ENCODE results near the gene APOBEC3G. TPM values are rescaled to one million over a fixed set of nuclear protein-coding genes. Genes with fewer than 3 reads are reported as not detected.
"Not testable (repeated sequence)": the region's sequence is repeated elsewhere in the genome, so short reads cannot be mapped to it uniquely, and the experiment has no call there.

APOBEC3G gene
- total RNA-seq = 10 to 100 TPM in 1 of 4 donors, 1 to 10 TPM in 2, not detected in 1; 7.1 to 11.6 (median 9.4) TPM

DNA sequence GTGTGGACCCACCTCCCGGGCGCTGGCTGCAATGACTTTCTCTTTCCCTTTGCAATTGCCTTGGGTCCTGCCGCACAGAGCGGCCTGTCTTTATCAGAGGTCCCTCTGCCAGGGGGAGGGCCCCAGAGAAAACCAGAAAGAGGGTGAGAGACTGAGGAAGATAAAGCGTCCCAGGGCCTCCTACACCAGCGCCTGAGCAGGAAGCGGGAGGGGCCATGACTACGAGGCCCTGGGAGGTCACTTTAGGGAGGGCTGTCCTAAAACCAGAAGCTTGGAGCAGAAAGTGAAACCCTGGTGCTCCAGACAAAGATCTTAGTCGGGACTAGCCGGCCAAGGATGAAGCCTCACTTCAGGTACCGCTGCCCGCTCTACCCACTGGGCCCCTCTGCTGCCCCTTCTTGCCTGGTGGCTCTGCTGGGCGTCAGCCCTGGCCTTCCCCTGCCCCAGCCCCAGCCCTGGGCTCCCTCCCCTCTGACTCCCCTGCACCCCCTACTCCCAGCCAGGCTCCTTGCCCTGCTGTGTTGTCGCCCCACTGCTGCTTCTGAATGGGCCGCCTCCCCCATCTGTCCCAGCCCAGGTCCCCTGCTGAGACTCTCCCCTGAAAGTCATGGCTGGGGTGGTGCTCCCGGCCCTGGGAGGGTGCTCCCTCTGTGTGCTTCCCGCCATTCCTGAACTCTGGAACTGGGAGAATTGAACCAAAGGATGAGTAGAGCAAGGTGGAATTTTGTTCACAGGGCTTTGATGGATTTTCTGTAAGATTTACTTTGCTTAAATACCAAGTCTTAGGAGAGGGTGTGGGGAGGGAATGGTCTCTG, at the start of gene APOBEC3G:
Gene APOBEC3G, plus strand, starts transcription at position 250 of the 815 bp plus-strand sequence. Its CDS starts 87 bp downstream, at position 337.
- H3K9me3 ChIP-seq; H3K36me3 ChIP-seq; H3K27me3 ChIP-seq; intact Hi-C loops (cut with DNase I; ENCODE audit: low total_unique reads); in situ Hi-C loops (cut with MboI; ENCODE audit: low pct_ligation_motif_present in 1 of 4, low pct_unique_long_range_greater_than_20kb in 1 of 4, low sequenced_read_pairs in 3 of 4): not testable (repeated sequence)
- Histone ChIP-seq H3K27ac (peak within 1 kb of the TSS; percentile 74 to 92 (median 82)), H3K4me3 (peak within 1 kb of the TSS; percentile 23 to 59 (median 46)), H3K4me1 (peaks cover 6 to 12% (median 12%) of the 10 kb centered on the region in 4 donors)
- WGBS, 2 donors (ENCODE audit: low coverage in 1 of 2) = 14% methylated on average over 13 of the region's 17 CpGs; no CpG with 5 or more reads in 1 of the 2 donors
- TF ChIP-seq POLR2A (IDR thresholded peaks at IDR 0.05) = peak; percentile 43
- DNase-seq = peak; percentile 52

DNA sequence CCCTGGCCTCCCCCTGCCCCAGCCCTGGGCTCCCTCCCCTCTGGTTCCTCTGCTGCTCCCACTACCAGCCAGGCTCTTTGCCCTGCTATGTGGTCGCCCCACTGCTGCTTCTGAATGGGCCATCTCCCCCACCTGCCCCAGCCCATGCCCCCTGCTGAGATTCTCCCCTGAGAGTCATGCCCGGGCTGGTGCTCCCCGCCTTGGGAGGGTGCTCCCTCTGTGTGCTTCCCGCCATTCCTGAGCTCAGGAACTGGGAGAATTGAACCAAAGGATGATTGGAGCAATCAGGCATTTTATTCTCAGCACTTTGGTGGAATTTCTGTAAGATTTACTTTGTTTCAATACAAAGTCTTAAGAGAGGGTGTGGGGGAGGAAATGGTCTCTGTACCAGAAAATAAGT, 49.4 kb upstream of the APOBEC3G start:
- Histone ChIP-seq H3K27me3 (no peaks in the 10 kb centered on the region), H3K36me3 (no peaks in the 10 kb centered on the region), H3K4me1 (no peaks in the 10 kb centered on the region), H3K27ac (no peak overlapping the region), H3K4me3 (no peak overlapping the region), H3K9me3 (no peaks in the 10 kb centered on the region)
- in situ Hi-C loops (cut with MboI; ENCODE audit: low pct_ligation_motif_present in 1 of 4, low pct_unique_long_range_greater_than_20kb in 1 of 4, low sequenced_read_pairs in 3 of 4) = no loop called here
- TF ChIP-seq POLR2A (IDR thresholded peaks at IDR 0.05) = no peak
- no peak for TF ChIP-seq EP300 (IDR thresholded peaks at IDR 0.05; ENCODE audit: low read depth)
- TF ChIP-seq POLR2AphosphoS5 (IDR thresholded peaks at IDR 0.05) = no peak
- TF ChIP-seq, protein P1, sequence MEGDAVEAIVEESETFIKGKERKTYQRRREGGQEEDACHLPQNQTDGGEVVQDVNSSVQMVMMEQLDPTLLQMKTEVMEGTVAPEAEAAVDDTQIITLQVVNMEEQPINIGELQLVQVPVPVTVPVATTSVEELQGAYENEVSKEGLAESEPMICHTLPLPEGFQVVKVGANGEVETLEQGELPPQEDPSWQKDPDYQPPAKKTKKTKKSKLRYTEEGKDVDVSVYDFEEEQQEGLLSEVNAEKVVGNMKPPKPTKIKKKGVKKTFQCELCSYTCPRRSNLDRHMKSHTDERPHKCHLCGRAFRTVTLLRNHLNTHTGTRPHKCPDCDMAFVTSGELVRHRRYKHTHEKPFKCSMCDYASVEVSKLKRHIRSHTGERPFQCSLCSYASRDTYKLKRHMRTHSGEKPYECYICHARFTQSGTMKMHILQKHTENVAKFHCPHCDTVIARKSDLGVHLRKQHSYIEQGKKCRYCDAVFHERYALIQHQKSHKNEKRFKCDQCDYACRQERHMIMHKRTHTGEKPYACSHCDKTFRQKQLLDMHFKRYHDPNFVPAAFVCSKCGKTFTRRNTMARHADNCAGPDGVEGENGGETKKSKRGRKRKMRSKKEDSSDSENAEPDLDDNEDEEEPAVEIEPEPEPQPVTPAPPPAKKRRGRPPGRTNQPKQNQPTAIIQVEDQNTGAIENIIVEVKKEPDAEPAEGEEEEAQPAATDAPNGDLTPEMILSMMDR (IDR thresholded peaks at IDR 0.05) = no peak
- intact Hi-C loops (cut with DNase I; ENCODE audit: low total_unique reads) = no loop called here
- no peak for DNase-seq
- 92% methylated on average over 4 of the region's 4 CpGs; no CpG with 5 or more reads in 1 of the 2 donors for WGBS, 2 donors (ENCODE audit: low coverage in 1 of 2)

DNA sequence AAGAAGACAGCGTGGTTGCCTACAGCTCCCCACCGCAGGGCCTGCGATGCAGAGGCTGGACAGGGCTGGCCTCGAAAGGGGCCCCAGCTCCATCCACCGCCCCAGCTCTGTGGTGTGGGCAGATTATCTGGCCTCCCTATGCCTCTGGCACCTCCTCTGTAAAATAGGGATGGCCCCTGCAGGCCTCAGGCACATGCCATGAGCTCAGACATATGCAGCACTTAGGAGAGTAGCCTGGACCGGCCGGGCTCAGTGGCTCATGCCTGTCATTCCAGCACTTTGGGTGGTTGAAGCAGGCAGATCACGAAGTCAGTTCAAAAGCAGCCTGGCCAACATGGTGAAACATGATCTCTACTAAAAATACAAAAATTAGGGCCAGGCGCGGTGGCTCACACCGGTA, 48.8 kb upstream of the APOBEC3G start:
- H3K4me1 ChIP-seq = no peaks in the 10 kb centered on the region
- WGBS, 2 donors (ENCODE audit: low coverage in 1 of 2) = 93 to 96% methylated on average over 3 to 11 of the region's 11 CpGs
- H3K4me3 ChIP-seq = no peak overlapping the region
- no peak overlapping the region for H3K27ac ChIP-seq
- no peaks in the 10 kb centered on the region for H3K36me3 ChIP-seq
- no peaks in the 10 kb centered on the region for H3K27me3 ChIP-seq
- no peaks in the 10 kb centered on the region for H3K9me3 ChIP-seq
- in situ Hi-C loops (cut with MboI; ENCODE audit: low pct_ligation_motif_present in 1 of 4, low pct_unique_long_range_greater_than_20kb in 1 of 4, low sequenced_read_pairs in 3 of 4) (no loop called here), intact Hi-C loops (cut with DNase I; ENCODE audit: low total_unique reads) (no loop called here)
- TF ChIP-seq, protein P1 (IDR thresholded peaks at IDR 0.05) = no peak
- TF ChIP-seq EP300 (IDR thresholded peaks at IDR 0.05; ENCODE audit: low read depth) (no peak), POLR2AphosphoS5 (IDR thresholded peaks at IDR 0.05) (no peak), POLR2A (IDR thresholded peaks at IDR 0.05) (no peak)
- DNase-seq = no peak

DNA sequence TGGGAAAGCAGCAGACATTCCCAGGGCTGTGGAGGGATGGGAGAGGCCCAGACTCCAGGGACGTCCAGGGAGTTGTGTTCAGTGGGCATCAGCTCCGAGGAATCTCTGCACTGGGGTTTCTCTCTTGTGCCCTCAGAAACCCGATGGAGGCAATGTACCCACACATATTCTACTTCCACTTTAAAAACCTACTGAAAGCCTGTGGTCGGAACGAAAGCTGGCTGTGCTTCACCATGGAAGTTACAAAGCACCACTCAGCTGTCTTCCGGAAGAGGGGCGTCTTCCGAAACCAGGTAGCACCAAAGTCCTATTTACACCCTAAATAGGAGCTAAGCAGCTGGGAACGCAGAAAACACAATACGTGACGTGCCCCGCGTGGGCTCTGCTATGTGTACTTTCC, 47.8 kb upstream of the APOBEC3G start:
- no peak for TF ChIP-seq POLR2AphosphoS5 (IDR thresholded peaks at IDR 0.05)
- TF ChIP-seq POLR2A (IDR thresholded peaks at IDR 0.05) = no peak
- TF ChIP-seq, protein P1 (IDR thresholded peaks at IDR 0.05) = no peak
- no peak for TF ChIP-seq EP300 (IDR thresholded peaks at IDR 0.05; ENCODE audit: low read depth)
- Histone ChIP-seq H3K27me3 (no peaks in the 10 kb centered on the region), H3K27ac (no peak overlapping the region), H3K9me3 (no peaks in the 10 kb centered on the region), H3K36me3 (no peaks in the 10 kb centered on the region), H3K4me3 (no peak overlapping the region), H3K4me1 (no peaks in the 10 kb centered on the region)
- intact Hi-C loops (cut with DNase I; ENCODE audit: low total_unique reads) = no loop called here
- no peak for DNase-seq
- WGBS, 2 donors (ENCODE audit: low coverage in 1 of 2) = 90 to 92% methylated on average over 2 to 13 of the region's 13 CpGs
- in situ Hi-C loops (cut with MboI; ENCODE audit: low pct_ligation_motif_present in 1 of 4, low pct_unique_long_range_greater_than_20kb in 1 of 4, low sequenced_read_pairs in 3 of 4) = no loop called here
